GM19468 (cell line): ENCODE results near the gene SPSB1.
"Not testable (repeated sequence)": the region's sequence is repeated elsewhere in the genome, so short reads cannot be mapped to it uniquely, and the experiment has no call there.

Source experiments
- ATAC-seq: cut with Tn5 transposase; IDR thresholded peaks from one replicate; pipeline ENCODE4 v1.9.1; 2021; ENCODE audit warnings: mild to moderate bottlenecking, moderate library complexity, moderate number of reproducible peaks; ENCODE audit not compliant: unreplicated experiment; ENCODE audit errors: extremely low read depth

SPSB1 gene

DNA sequence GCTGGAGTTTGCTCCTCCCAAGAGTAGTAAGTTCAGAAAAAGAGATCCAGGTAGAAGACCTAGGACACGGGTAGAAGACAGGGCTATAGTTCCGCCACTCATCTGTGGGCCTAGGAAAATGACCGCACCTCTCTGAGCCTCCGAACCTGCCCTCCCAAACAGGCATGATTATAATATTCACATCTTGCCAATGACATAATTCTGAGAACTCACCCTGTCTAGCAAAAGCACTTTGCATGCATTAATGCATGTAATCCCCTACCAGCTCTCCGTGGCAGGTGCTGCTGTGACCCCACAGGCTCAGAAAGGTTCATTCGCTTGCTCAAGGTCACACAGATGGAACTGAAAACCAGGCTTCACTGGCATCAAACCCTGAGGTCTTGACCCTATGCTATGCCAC is 88.0 kb downstream of the SPSB1 start:
- ATAC-seq, result no peak

DNA sequence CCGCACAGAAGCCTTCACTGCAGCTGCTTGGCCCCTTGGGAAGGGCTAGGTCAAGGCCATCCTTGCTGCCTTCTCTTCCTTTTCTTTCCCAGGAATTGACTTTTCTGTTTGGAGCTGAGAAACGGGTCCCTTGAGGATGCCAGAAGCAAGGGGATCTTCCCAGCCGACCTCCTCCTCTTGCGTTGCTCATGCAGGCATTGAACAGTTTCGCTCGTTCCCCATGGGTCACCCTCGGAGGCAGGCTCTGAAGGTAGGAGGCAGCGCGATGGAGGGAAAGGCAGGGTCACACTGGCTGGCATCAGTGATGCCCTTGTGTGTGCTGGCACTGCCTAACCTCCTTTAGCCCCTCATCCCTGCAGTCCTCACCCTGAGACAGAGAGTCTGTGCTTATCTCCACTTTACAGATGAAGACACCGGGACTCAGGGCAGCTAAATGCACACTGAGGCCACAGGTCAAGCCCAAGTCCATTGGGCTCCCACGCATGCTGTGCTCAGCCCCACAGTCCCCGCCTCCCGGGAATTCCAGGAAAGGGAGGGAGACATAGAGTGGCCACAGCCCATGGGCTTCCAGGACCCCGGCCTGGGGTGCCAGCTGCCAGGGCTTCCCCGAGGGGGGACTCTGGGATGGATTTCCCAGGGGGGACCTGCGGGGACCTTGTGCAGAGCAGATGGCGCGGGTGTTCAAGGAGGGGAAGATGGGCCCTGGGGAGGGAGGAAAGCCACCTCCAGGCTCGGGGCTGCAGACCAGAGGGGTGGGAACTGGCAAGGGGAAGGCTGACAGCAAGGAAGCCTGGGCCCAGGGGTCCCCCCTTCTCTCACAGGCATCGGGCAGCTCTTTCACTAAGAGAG is 90.2 kb downstream of the SPSB1 start:
- no peak for ATAC-seq

DNA sequence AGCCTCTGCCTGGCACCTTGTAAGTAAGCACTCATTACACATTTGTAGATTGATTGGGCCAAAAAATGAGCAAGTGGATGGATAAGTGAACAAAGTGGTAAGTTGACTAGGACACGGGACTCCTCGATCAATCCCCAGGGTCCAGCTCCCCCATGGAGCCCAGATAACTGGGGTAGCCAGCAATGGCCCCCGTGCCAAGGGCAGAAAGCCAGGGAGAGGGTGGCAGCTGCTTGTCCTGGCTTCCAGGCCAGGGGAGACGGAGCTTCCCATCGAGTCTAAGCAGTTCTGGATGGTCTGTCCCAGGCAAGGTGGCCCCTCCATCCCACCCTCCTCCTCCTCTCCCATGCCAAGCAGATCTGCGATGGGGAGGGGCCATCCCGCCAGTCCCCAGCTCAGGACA is 91.4 kb downstream of the SPSB1 start:
- ATAC-seq, result no peak

DNA sequence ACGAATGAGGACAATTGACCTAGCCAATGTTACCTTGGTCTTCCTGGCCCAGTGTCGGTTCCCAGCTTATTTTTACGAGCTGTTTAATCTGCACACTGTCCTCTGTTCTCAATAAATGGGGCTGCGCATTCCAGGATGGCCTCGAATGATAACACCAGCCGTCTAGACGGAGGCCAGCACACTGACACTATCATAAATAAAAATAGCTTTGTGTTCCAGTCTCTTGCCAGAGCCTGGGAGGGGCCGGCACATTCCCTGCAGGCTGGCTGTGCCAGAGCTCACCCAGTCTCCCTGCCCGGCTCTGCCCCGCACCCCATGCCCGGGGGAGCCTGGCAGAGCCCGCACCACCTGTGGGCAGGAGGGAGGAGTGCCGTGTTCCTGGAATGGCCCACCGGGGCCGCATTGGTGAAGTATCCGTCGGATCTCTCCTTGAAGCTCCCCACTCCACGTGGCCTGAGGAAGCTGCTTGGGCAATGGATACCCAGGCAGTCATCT is 92.1 kb downstream of the SPSB1 start:
- ATAC-seq, result no peak

DNA sequence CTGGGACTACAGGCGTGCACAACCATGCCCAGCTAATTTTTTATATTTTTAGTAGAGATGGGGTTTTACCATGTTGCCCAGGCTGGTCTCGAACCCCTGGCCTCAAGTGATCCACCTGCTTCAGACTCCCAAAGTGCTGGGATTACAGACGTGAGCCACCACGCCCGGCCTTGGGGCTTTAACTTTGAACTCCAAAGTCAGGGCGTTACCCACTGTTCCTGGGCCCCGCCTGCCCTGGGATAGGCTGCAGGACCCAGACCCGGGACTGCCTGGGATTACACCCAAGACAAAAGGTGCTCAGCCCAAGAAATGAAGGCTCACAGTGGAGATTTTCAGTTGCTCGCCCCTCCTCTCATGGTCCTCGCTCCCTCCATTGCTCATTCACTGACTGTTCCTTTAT is 92.7 kb downstream of the SPSB1 start:
- ATAC-seq, result not testable (repeated sequence)

DNA sequence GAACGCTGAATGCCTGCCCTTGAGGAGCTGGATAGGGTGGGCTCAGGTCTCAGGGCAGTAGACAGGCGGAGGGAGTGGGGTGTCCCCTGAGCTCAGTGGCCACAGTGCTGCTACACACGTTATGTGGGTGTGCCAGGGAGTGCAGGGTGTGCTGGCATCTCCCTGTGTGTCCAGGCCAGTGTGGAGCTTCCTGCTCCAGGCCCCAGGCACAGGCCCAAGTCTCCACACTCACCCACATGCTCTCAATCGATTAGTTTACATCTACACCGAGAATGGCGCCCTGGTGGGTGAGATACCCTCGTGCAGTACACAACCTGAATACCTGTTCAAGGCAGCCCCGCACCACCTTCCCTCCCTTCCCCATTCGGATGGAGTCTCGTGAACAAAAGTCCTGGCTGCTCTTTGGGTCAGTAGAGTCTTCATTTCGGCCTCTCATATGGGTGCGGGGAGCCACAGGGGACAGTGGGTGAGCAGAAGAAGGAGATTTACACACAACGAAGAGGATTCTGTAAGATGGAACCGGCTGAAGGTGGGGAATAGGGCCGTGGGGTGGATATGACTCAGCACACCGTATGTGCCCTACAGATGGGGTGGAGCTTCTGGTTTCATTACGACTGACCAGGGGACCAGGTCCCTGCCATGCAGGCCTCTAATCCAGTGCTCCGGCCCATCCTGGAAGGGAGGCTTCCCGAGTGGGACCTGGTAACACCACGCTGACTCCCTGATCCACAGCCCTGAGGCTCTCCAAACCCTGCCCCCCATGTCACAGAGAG is 93.3 kb downstream of the SPSB1 start:
- ATAC-seq, result no peak

DNA sequence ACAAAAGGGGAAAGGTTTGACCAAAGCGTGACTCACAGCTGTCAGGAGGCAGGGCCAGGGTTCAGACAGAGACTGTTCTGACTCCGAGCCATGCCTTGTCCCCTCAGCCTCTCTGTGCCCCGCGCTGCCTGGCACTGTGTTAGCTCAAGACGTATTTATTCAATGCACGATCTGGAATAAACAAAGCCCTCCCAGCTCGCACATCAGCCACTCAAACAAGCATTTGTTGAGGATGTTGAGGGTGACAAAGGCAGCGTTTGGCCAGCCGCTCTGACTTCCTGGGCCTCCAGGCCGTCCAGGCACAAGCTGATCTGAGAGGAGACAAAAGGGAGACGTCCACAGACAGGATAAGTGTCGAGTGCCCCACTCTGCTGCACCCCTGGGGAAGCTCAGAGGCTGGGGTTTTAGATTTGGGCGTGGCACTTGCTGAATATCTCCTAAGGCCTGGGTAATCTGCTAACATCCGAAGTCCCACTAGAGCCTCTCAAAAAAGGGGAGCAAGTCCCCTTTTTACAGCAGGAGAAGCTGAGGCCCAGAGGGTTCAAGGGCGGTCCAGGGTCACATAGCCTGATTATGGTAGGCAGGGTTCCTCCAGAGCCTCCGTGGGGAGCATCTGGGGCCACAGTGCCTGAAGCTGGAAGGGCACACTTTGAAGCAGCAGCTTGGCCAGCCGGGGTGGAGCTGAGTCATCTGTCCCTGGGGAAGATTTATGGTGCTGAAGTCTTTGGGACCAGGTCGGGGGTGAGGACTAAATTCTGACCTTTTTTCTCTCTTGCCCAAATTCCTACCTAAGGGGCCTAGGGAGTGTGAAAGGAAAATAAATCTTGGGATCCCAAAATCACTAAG is 95.9 kb downstream of the SPSB1 start:
- ATAC-seq, result no peak

DNA sequence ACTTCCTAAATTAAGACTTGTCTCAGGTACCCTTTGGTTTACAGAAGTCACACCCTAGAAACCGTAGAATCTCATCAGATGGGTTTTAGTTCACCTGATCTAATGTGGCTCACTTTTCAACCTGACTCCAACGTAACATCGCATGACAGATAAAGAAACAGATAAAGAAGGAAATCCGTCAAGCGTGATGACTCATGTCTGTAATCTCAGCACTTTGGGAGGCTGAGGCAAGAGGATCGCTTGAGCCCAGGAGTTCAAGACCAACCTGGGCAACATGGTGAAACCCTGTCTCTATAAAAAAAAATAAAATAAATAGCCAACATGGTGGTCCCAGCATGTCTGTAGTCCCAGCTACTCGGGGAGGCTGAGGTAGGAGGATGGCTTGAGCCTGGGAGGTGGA is 97.3 kb downstream of the SPSB1 start:
- no peak for ATAC-seq

DNA sequence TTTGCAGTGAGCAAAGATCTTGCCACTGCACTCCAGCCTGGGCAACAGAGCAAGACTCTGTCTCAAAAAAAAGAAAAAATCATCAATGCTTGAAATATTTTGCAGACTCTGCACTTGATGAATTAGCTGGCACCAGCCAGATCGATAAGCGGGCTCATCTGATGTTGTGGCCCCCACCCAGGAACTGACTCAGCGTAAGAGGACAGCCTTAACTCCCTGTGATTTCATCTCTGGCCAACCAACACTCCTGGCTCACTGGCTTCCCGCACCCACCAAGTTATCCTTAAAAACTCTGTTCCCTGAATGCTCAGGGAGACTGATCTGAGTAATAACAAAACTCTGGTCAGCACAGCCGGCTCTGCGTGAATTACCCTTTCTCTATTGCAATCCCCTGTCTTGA is 98.9 kb downstream of the SPSB1 start:
- ATAC-seq, result no peak

DNA sequence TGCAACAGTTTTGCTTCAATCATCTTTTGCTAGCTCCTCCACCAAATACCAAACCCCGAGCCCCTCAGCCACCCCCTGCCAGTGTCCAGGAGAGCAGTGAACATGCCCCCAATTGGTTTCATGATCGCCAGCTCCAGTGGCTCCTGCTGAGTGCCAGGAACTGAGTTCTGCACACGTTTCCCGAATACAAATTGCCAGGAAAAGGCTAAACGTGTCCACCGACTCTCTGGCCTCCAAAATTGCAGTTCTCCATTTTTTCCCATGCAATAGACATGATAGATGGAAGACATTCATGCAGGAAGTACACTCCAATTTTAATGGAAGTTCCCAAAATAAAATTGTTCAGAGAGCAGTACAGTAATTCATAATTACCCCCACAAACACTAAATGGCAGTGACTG is 101.3 kb downstream of the SPSB1 start:
- no peak for ATAC-seq

DNA sequence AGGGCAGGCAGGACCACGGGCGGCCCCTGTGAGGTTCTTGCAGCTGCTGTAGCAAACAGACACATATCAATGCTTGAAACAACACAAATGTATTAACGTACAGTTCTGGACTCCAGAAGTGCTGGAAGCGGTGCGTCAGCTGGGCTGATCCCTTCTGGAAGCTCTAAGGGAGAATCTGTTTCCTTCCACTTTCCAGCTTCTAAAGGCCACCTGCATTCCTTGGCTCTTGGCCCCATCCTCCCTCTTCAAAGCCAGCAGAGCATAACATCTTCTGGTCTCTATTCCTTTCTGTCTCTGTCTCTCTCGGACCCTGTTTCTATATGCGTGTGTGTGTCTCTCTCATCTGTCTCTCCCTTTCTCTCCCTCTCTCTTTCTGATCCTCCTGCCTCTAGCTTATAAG is 102.3 kb downstream of the SPSB1 start:
- no peak for ATAC-seq

DNA sequence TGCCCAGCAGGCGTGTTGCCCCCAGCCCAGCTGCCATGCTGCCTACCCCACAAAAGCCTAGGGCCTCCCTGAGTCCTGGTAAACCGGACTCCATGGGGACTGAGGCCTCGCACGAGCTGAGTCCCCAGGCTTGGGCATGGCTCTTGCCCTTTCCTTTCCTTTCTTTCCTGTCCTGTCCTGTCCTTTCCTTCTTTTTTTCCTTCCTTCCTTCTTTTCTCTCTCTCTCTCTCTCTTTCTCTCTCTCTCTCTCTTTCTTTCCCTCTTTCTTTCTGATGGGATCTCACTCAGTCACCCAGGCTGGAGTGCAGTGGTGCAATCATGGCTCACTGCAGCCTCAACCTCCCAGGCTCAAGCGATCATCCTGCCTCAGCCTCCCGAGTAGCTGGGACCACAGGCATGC is 104.4 kb downstream of the SPSB1 start:
- ATAC-seq, result no peak

DNA sequence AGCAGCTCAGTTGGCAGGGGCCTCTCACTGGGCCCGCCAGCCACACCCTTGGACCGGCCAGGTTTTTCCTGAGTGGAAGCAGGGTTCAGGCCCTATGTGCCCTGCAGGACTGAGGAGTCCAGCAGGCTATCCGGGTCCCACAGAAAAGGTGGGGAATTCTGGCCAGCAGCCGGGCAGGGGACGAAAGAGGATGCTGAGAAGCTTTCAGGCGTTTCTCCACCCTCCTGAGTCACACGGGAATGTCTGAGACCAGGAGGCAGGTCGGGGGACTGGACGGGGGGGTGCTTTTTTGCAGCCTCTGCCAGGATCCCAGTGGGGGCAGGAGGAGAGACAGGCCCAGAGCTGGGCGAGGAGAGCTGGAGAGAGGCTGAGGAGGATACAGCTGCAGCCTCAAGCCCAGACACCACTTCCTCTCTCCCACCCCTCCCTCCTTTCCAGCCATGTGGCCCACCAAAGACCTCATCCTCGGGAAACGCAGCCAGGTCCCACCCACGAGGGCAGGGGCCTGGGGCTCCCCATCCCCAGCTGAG is 105.4 kb downstream of the SPSB1 start:
- no peak for ATAC-seq

DNA sequence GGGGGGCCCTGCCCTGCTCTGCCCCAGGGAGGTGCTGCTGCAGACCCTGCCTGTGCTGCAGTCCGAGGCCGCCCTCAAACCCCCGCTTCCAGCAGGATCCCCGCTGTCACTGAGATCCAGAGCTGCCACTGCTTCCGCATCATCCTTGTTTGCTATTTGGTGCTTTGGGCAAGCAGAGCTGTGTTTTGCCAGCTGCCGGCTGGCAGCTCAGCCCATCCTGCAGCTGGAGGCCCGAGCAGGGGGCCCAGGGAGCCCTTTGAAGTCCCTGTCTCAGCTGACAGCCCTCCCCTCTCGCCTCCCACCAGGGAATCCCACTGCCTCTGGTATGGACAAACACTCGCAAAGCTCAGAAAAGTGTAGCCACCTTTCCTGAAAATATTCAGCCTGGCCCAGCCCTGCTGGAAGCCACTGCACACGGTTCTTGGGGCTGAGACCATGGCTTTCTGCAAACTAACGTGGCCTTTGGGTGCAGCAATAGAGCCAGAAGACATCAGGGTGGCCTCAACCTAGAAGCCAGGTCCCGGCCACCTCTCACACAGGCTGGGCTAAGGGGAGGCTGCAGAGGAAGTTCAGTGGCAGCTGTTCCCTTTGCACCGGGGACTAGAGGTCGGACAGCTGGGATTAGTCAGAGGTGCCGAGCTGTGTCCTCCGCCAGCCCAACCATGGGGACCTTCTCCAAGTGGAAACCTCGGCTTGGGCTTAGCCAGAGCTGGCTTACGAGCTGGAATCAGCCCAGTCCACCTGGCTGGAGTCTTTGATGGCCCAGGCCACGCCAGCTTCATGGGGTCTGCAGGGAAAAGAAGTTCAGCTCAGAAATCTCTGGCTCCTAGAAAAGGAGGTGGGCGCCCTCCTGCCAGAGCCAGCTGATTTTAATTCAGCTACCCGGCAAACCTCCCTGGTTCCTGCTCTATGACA is 107.1 kb downstream of the SPSB1 start:
- ATAC-seq, result no peak

DNA sequence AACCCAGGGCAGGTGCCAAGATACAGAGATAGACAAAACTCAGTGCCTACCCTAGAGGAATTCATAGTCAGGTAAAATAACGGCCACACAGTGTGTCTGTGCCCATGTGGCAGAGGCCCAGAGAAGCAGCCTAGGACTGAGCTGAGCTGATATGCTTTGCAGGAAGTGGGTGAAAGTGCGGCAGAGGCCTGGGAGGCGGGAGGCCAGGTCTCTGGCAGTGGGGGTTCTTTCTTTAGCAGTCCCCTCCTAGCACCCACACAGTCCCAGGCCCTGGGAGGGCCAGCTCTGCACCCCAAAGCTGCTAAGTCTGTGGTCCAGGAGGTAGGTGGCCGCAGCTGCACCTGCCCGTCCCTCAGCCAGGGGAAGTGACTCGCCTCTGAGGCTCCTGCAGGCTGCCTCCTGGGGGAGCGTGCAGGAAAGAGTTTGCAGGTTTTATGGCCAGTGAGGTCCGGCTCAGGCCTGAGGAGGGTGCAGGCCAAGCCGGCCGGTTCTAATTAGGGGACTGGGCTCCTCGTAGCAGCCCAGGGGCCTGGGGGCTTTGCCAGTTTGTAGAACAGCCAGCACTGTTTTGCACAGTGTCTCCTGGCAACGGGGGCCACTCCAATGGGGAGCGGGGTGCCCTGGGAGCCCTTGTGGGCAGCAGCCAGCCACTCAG is 107.9 kb downstream of the SPSB1 start:
- ATAC-seq, result no peak

DNA sequence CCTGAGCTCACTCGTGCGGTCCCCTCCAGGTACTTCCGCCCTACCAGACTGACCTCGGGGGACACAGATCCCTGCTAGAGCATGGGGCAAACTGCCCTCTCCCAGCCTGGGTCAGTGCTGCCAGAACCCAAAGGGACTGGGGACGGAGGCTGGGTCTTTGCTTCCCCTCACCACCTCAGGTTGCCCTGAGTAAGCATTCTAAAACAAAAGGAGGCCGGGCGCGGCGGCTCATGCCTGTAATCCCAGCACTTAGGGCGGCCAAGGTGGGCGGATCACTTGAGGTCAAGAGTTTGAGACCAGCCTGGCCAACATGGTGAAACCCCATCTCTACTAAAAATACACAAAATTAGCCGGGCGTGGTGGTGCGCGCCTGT is 108.4 kb downstream of the SPSB1 start:
- no peak for ATAC-seq

DNA sequence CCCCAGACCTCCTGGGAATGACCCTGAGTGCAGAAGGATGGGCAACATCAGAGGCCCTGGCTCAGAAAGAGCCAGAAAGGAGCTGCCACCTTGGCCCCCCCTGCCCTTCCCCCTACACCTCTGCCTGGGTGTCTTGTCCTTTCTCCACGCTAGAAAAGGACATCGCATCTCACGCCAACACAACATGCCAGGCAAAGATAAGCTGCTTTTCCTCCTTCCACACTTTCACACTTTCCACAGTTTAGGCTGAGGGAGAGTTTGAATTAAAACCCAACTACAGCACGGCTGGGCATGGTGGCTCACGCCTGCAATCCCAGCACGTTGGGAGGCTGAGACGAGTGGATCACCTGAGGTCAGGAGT is 109.5 kb downstream of the SPSB1 start:
- no peak for ATAC-seq

DNA sequence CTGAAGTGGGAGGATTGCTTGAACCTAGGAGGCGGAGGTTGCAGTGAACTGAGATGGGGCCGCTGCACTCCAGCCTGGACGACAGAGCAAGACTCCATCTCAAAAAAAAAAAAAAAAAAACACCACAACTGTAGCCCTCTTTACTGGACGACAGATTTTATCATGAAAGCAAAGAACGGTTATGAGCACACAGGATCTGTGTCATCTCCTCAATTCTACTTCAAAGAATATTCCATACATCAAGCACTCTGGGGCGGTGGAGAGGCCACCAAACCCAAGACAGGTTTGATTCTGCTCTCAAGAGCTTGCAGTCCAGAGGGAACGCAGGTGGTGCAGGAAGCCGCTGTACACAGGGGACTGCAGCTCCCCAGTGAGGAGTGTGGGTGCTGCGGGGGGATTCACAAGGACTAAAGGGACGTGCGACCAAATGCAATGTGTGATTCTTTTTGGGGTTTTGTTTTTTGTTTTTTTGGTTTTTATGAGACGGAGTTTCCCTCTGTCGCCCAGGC is 110.1 kb downstream of the SPSB1 start:
- no peak for ATAC-seq
